GM12878 (cell line): ENCODE measurements around the gene CEACAM8.
"Not testable (repeated sequence)": the region's sequence is repeated elsewhere in the genome, so short reads cannot be mapped to it uniquely, and the experiment has no call there.

Experiments
- RBBP5 ChIP-seq: fragments of 200-600 bp; sonication (generic); conservative IDR thresholded peaks from 2 replicates; pipeline ENCODE4 v1.6.1; 2016
- RFX5 ChIP-seq: IDR thresholded peaks from 2 replicates; pipeline ENCODE4 v1.6.1; 2011; ENCODE audit warnings: low read depth, low read length, improper control_type of control experiment

DNA sequence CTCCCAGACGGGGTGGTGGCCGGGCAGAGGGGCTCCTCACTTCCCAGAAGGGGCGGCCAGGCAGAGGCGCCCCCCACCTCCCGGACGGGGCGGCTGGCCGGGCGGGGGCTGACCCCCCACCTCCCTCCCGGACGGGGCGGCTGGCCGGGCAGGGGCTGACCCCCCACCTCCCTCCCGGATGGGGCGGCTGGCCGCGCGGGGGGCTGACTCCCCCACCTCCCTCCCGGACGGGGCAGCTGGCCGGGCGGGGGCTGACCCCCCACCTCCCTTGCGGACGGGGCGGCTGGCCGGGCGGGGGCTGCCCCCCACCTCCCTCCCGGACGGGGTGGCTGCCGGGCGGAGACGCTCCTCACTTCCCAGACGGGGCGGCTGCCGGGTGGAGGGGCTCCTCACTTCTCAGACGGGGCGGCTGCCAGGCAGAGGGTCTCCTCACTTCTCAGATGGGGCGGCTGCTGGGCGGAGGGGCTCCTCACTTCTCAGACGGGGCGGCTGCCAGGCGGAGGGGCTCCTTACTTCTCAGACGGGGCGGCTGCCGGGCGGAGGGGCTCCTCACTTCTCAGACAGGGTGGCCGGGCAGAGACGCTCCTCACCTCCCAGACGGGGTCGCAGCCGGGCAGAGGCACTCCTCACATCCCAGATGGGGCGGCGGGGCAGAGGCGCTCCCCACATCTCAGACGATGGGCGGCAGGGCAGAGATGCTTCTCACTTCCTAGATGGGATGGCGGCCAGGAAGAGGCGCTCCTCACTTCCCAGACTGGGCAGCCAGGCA is 44.8 kb upstream of the CEACAM8 start:
- TF ChIP-seq RFX5, RBBP5: not testable (repeated sequence)
